Common myeloid progenitor, CD34-positive (primary cell): ENCODE results near the gene SMIM1.

Experiments
- CTCF ChIA-PET: fragments of 350-600 bp; sonication (Branson Sonifier 250); formaldehyde crosslinking; loops from one replicate; lab custom pipeline; 2021; ENCODE audit warnings: antibody characterized with exemption; lab: Charles Lee
- POLR2A ChIA-PET: fragments of 350-600 bp; sonication (Branson Sonifier 250); formaldehyde crosslinking; loops from one replicate; lab custom pipeline; 2021; ENCODE audit warnings: antibody characterized with exemption; lab: Charles Lee
- DNase-seq, 3 donors: peaks; one replicate each; pipeline versions ENCODE4 v3.0.0 to v3.0.0-alpha.2; 2013
- H3K27ac ChIP-seq, 2 experiments: 1 replicate in 1 of 2; 2 replicates in 1 of 2; pipeline ENCODE4 v1.7.0; 2013; ENCODE audit warnings: inconsistent platforms in 2 of 2, low read length in 2 of 2, mild to moderate bottlenecking in 2 of 2, low read depth in 1 of 2, moderate library complexity in 1 of 2; ENCODE audit not compliant: severe bottlenecking in 2 of 2, insufficient read depth in 1 of 2, poor library complexity in 1 of 2
- H3K27me3 ChIP-seq, 5 experiments: replicated peaks in 2 of 5; 1 replicate in 3 of 5; 2 replicates in 2 of 5; pipeline versions ENCODE4 v1.6.1 to v1.7.0; 2013; ENCODE audit warnings: low read length in 4 of 5, mild to moderate bottlenecking in 2 of 5, moderate library complexity in 2 of 5, inconsistent platforms in 1 of 5; ENCODE audit not compliant: insufficient read depth in 5 of 5, control insufficient read depth in 4 of 5
- H3K36me3 ChIP-seq, 4 experiments: 1 replicate in 2 of 4; 2 replicates in 2 of 4; pipeline versions ENCODE4 v1.6.1 to v1.7.0; 2013; ENCODE audit warnings: low read length in 3 of 4, control low read depth in 1 of 4, mild to moderate bottlenecking in 1 of 4; ENCODE audit not compliant: control insufficient read depth in 4 of 4, insufficient read depth in 4 of 4
- H3K4me1 ChIP-seq, 4 experiments: 1 replicate in 3 of 4; 2 replicates in 1 of 4; pipeline versions ENCODE4 v1.6.1 to v1.7.1; 2013; ENCODE audit warnings: low read length in 3 of 4, mild to moderate bottlenecking in 3 of 4, control low read depth in 1 of 4, inconsistent platforms in 1 of 4, moderate library complexity in 1 of 4; ENCODE audit not compliant: control insufficient read depth in 4 of 4, insufficient read depth in 4 of 4; ENCODE audit errors: control extremely low read depth in 1 of 4
- H3K4me3 ChIP-seq, 7 experiments: 1 replicate in 4 of 7; 2 replicates in 3 of 7; pipeline versions ENCODE4 v1.5.1 to v1.7.0; 2013; ENCODE audit warnings: mild to moderate bottlenecking in 7 of 7, low read length in 6 of 7, moderate library complexity in 6 of 7, inconsistent platforms in 2 of 7, low read depth in 2 of 7, control low read depth in 1 of 7; ENCODE audit not compliant: insufficient read depth in 4 of 7, control insufficient read depth in 1 of 7; ENCODE audit errors: extremely low read depth in 1 of 7
- H3K9me3 ChIP-seq, 5 experiments: 1 replicate in 4 of 5; 2 replicates in 1 of 5; pipeline versions ENCODE4 v1.6.1 to v1.7.1; 2013; ENCODE audit warnings: low read length in 4 of 5, mild to moderate bottlenecking in 2 of 5, inconsistent platforms in 1 of 5, low read depth in 1 of 5, moderate library complexity in 1 of 5; ENCODE audit not compliant: control insufficient read depth in 4 of 5, insufficient read depth in 2 of 5; ENCODE audit errors: control extremely low read depth in 1 of 5
- WGBS: methylation state at CpG from one replicate; pipeline ENCODE4 v1.1.5; 2013; ENCODE audit not compliant: insufficient coverage; 5-methylcytosine and 5-hydroxymethylcytosine counted together

The SMIM1 gene

DNA sequence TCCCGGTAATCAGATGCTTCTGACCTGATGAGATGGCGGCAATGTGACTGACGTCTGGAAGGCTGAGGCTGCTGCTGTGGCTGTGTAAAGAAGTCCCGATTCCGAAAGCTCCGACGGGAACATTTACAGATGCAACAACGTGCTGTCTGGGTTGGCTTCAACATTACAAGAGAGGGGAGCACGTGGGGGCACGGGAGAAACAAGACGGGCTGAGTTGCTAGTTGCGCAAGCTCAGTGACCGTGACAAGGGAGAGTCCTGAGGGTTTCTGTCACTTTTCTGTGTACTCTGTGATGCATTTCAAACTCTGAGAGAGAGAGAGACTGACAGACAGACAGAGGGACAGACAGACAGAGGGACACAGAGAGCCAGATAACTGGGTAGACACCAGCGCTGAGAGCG, 49.4 kb downstream of the SMIM1 start:
- WGBS, result 93% methylated on average over 15 of the region's 15 CpGs
- H3K27me3 ChIP-seq, result no peaks in the 10 kb centered on the region

DNA sequence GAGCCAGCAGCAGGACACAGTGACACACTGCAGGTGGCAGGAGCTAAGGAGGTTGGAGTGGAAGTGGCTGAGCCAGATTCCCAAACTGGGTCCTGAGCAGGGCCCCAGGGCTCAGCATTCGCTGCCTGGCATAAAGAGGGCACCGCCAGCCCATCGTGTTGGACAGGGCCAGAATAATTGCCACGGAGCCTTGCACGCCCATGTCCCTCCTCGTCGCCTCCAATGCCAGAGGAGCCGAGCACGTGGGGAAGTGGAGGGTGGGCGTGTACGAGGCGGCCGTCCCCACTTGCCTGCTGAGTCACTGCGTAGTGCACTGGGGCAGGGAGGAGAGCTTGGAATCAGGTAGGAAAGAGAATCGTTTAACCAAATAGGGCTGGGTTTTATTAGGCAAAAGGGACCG, 49.9 kb downstream of the SMIM1 start:
- DNase-seq, result no peak
- Histone ChIP-seq H3K36me3 (peaks cover 16 to 68% (median 40%) of the 10 kb centered on the region in 4 experiments), H3K27ac (no peak overlapping the region)

More for the DNA sequence above, 49.4 kb downstream of the SMIM1 start:
- H3K36me3 ChIP-seq, result peaks cover 16 to 63% (median 37%) of the 10 kb centered on the region in 4 experiments
- no peaks in the 10 kb centered on the region for H3K9me3 ChIP-seq
- H3K4me3 ChIP-seq, result no peak overlapping the region
- H3K4me1 ChIP-seq, result no peaks in the 10 kb centered on the region
- no peak for DNase-seq
- POLR2A ChIA-PET, result no interaction called here
- CTCF ChIA-PET, result no interaction called here
- no peak overlapping the region for H3K27ac ChIP-seq

DNA sequence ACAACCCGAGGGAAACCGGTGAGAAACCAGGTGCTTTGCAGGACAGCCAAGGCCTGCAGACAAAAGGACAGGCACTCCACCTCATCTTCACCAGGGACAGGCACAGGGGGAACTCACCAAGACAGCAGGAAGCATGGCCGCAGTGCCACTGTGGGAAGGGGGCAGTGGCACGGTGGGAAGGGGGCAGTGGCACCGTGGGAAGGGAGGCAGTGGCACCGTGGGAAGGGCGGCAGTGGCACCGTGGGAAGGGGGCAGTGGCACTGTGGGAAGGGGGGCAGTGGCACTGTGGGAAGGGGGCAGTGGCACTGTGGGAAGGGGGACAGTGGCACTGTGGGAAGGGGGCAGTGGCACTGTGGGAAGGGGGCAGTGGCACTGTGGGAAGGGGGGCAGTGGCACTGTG, 52.1 kb downstream of the SMIM1 start:
- Histone ChIP-seq H3K9me3 (no peaks in the 10 kb centered on the region), H3K4me3 (no peak overlapping the region), H3K27ac (no peak overlapping the region), H3K27me3 (no peaks in the 10 kb centered on the region), H3K36me3 (peaks cover 30 to 84% (median 54%) of the 10 kb centered on the region in 4 experiments), H3K4me1 (no peaks in the 10 kb centered on the region)
- no peak for DNase-seq
- 100% methylated on average over 1 of the region's 8 CpGs for WGBS
- POLR2A ChIA-PET, result no interaction called here
- CTCF ChIA-PET, result no interaction called here

More for the DNA sequence above, 49.9 kb downstream of the SMIM1 start:
- CTCF ChIA-PET, result no interaction called here
- Histone ChIP-seq H3K9me3 (no peaks in the 10 kb centered on the region), H3K4me3 (no peak overlapping the region), H3K27me3 (no peaks in the 10 kb centered on the region), H3K4me1 (no peaks in the 10 kb centered on the region)
- WGBS, result 94% methylated on average over 15 of the region's 16 CpGs
- POLR2A ChIA-PET, result no interaction called here

DNA sequence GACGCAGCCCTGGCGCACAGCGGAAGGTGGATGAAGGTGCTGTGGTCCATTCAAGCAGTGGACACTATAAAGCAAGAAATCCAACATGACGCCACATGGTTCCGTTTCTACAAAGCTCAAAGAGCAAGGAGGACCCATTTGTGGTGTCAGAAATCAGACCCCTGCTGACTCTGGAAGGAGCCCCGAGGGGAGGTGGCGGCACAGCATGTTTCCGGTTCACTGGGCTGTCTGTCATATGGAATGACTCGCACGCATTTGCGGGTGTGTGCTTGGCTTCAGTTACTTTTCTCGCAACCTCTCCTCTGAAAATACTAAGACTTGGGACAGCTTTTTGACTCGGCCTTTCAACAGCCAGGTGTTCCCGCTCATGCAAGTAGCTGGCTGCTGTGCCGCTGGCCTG, 52.8 kb downstream of the SMIM1 start:
- WGBS, result 89% methylated on average over 15 of the region's 15 CpGs
- ChIA-PET POLR2A (no interaction called here), CTCF (no interaction called here)
- H3K4me1 ChIP-seq, result no peaks in the 10 kb centered on the region
- no peak overlapping the region for H3K27ac ChIP-seq
- H3K36me3 ChIP-seq, result peaks cover 25 to 84% (median 54%) of the 10 kb centered on the region in 4 experiments
- H3K9me3 ChIP-seq, result no peaks in the 10 kb centered on the region
- H3K27me3 ChIP-seq, result no peaks in the 10 kb centered on the region
- H3K4me3 ChIP-seq, result no peak overlapping the region
- no peak for DNase-seq
